HG02588 (cell line): Measurements from ENCODE around the gene CFAP46.
"Not testable (repeated sequence)": the region's sequence is repeated elsewhere in the genome, so short reads cannot be mapped to it uniquely, and the experiment has no call there.

ENCODE experiments used
- ATAC-seq: cut with Tn5 transposase; IDR thresholded peaks from one replicate; pipeline ENCODE4 v1.9.1; 2021; ENCODE audit warnings: mild to moderate bottlenecking, moderate library complexity; ENCODE audit not compliant: unreplicated experiment

Gene CFAP46

GRCh38 chr10:132846631-132847415 is 95.5 kb downstream of the CFAP46 start:
- no peak for ATAC-seq

GRCh38 chr10:132845780-132846595 is 96.4 kb downstream of the CFAP46 start:
- ATAC-seq: no peak

GRCh38 chr10:132845041-132845551 is 97.3 kb downstream of the CFAP46 start:
- no peak for ATAC-seq

- no peak for ATAC-seq
These were observed 98.1 kb downstream of the CFAP46 start for GRCh38 chr10:132844069-132844809.

- not testable (repeated sequence) for ATAC-seq
These were observed 99.1 kb downstream of the CFAP46 start for GRCh38 chr10:132843276-132843675.

GRCh38 chr10:132842397-132842796 is 100.0 kb downstream of the CFAP46 start:
- no peak for ATAC-seq

- no peak for ATAC-seq
These were observed 100.8 kb downstream of the CFAP46 start for GRCh38 chr10:132841615-132841975.

GRCh38 chr10:132840698-132841614 is 101.4 kb downstream of the CFAP46 start:
- ATAC-seq: no peak

- ATAC-seq: no peak
These were observed 103.3 kb downstream of the CFAP46 start for GRCh38 chr10:132839061-132839460.

GRCh38 chr10:132838346-132838970 is 103.9 kb downstream of the CFAP46 start:
- ATAC-seq: no peak

- ATAC-seq: no peak
These were observed 104.5 kb downstream of the CFAP46 start for GRCh38 chr10:132837905-132838304.

GRCh38 chr10:132836832-132837540 is 105.4 kb downstream of the CFAP46 start:
- no peak for ATAC-seq

GRCh38 chr10:132836248-132836831 is 106.0 kb downstream of the CFAP46 start:
- ATAC-seq: no peak

- ATAC-seq: no peak
These were observed 106.5 kb downstream of the CFAP46 start for GRCh38 chr10:132835848-132836233.

- no peak for ATAC-seq
These were observed 107.2 kb downstream of the CFAP46 start for GRCh38 chr10:132834891-132835847.

- ATAC-seq: no peak
These were observed 108.0 kb downstream of the CFAP46 start for GRCh38 chr10:132834311-132834761.

- no peak for ATAC-seq
These were observed 108.8 kb downstream of the CFAP46 start for GRCh38 chr10:132833421-132834111.
